DMS153 (cell line): Measurements from ENCODE around the gene GAS2L2.

Experiments used
- DNase-seq: peaks from one replicate; lab custom pipeline; 2025; lab: John Stamatoyannopoulos, UW

GAS2L2 gene

DNA sequence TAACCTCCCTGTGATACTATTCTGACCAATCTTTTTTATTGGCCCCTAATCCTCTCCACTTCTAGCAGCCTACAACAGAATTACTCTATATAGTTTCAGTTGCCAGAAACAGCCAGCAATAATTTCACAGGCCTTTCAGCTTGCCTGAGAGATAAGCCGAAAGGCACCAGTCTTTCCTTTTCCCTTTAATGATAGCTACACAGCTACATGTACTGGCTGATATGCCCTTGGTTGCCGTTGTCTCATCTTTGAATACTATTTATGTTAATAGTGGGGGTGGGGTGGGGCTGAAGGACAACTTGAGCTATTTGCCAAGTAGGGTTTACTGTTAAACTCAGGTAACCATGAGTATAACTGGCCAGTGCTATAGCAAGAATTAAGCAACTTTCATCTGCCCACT is 57.4 kb downstream of the GAS2L2 start:
- DNase-seq, result no peak

GRCh38 chr17:35694906-35695305 is 58.1 kb downstream of the GAS2L2 start:
- DNase-seq, result no peak
